ENCODE results near the gene CLDN22.

GRCh38 chr4:183350317-183351071, 30.4 kb upstream of the CLDN22 start:
- TF ChIP-seq ZFX (IDR thresholded peaks at IDR 0.05) (no peak), CTCF (conservative IDR thresholded peaks at IDR 0.05) (no peak)

All from C4-2B (cell line).